ENCODE results near the gene PGLYRP3. TPM values are rescaled to one million over a fixed set of nuclear protein-coding genes. Genes with fewer than 3 reads are reported as not detected.

The PGLYRP3 gene
- total RNA-seq, 1 experiment from 2014 or later, result not detected

- peaks cover 2% of the 10 kb centered on the region; the same call in 1 of the 2 replicates for H3K27me3 ChIP-seq
- H3K9me3 ChIP-seq, result no peaks in the 10 kb centered on the region
- DNase-seq, result no peak
- no peaks in the 10 kb centered on the region for H3K36me3 ChIP-seq
- H3K4me3 ChIP-seq, result no peak overlapping the region
Observed at GRCh38 chr1:153253693-153254092, 59.1 kb downstream of the PGLYRP3 start.

DNA sequence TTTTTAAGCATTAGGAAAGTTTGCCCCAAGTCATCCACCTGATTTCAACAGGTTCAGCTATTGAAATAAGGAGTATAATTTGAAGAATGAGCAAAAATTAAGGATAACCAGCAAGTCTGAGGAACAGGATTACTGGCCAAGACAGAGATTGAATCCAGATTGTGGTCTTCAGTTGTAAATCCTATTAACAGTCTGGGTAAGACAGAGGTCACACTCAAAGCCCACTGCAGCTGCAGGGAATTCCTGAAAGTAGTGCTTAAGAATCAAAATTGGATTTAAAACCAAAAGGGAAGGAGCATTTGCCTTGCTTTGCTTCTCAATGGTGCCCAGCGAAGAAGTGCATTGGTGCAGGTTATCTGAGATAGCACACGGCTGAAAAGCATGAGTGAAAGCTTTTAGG is 59.7 kb downstream of the PGLYRP3 start:
- Histone ChIP-seq H3K4me3 (no peak overlapping the region), H3K36me3 (no peaks in the 10 kb centered on the region), H3K9me3 (no peaks in the 10 kb centered on the region), H3K27me3 (peaks cover 2% of the 10 kb centered on the region; the same call in 1 of the 2 replicates)
- DNase-seq, result no peak

DNA sequence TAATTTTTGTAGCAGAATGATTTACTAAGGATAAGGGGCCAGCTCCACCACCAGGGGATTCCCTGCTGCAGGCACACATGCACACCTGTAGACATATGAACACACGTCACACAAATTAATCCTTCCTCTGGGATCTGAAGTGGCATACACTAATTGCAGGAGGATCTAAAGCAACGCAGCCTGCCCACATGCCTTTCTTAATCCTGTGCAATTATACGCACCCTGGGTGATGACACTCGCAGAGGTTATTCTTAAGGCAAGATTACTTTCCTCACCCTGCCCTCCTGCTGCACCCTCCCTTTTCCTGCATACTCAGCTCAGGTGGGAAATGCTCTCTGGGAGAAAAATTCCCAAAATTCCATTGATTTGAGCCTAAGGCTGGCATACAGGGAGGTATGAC is 60.8 kb downstream of the PGLYRP3 start:
- Histone ChIP-seq H3K9me3 (no peaks in the 10 kb centered on the region), H3K27me3 (peaks cover 4% of the 10 kb centered on the region; the same call in 1 of the 2 replicates), H3K4me3 (no peak overlapping the region), H3K36me3 (no peaks in the 10 kb centered on the region)
- no peak for DNase-seq

- Histone ChIP-seq H3K4me3 (no peak overlapping the region), H3K27me3 (peaks cover 4% of the 10 kb centered on the region; the same call in 1 of the 2 replicates), H3K9me3 (no peaks in the 10 kb centered on the region), H3K36me3 (no peaks in the 10 kb centered on the region)
- DNase-seq, result no peak
Observed at GRCh38 chr1:153251562-153251961, 61.2 kb downstream of the PGLYRP3 start.

GRCh38 chr1:153251087-153251486 is 61.7 kb downstream of the PGLYRP3 start:
- no peaks in the 10 kb centered on the region for H3K36me3 ChIP-seq
- no peaks in the 10 kb centered on the region for H3K9me3 ChIP-seq
- H3K4me3 ChIP-seq, result no peak overlapping the region
- peaks cover 4% of the 10 kb centered on the region; the same call in 1 of the 2 replicates for H3K27me3 ChIP-seq
- no peak for DNase-seq

DNA sequence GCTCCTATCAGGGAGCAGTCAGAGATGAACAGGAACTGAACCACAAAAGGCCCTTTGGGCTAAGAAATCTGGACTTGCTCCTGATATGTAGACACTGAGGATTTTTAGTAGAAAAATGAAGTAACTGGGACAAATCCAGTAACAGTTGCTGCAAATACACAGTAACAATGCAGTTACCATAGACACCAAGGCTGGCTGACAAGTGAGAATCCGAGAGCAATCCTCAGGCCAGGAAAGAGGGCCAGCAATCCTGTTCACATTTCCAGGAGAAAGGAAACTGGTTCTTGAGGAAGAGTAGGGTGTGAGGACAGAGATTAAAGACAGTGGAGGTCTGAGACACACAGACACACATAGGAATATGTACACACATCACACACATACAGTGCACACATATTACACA is 62.6 kb downstream of the PGLYRP3 start:
- Histone ChIP-seq H3K36me3 (no peaks in the 10 kb centered on the region), H3K27me3 (peaks cover 4% of the 10 kb centered on the region; the same call in 1 of the 2 replicates), H3K9me3 (no peaks in the 10 kb centered on the region), H3K4me3 (no peak overlapping the region)
- no peak for DNase-seq

- Histone ChIP-seq H3K27me3 (peaks cover 4% of the 10 kb centered on the region; the same call in 1 of the 2 replicates), H3K9me3 (no peaks in the 10 kb centered on the region)
- no peak for DNase-seq
Observed at GRCh38 chr1:153248176-153248879, 64.4 kb downstream of the PGLYRP3 start.

More at GRCh38 chr1:153248176-153248879, 64.4 kb downstream of the PGLYRP3 start:
- Histone ChIP-seq H3K4me3 (no peak overlapping the region), H3K36me3 (no peaks in the 10 kb centered on the region)

Other genes starting within 250 kb of the PGLYRP3 start
- not detected in 2 replicates for gene SPRR2B, start 241.3 kb downstream of the PGLYRP3 start, total RNA-seq (2014; rRNA removed; shearing (Covaris generic); ENCODE audit: low replicate concordance)
- not detected in 2 replicates for gene SPRR2E, start 218.4 kb downstream of the PGLYRP3 start, total RNA-seq (2014; rRNA removed; shearing (Covaris generic); ENCODE audit: low replicate concordance)
- gene SPRR2F, start 199.4 kb downstream of the PGLYRP3 start, total RNA-seq (2014; rRNA removed; shearing (Covaris generic); ENCODE audit: low replicate concordance), result not detected in 2 replicates
- gene SPRR2G, start 162.1 kb downstream of the PGLYRP3 start, total RNA-seq (2014; rRNA removed; shearing (Covaris generic); ENCODE audit: low replicate concordance), result not detected in 2 replicates
- gene LELP1, start 109.5 kb downstream of the PGLYRP3 start, total RNA-seq (2014; rRNA removed; shearing (Covaris generic); ENCODE audit: low replicate concordance), result not detected in 2 replicates
- gene PRR9, start 95.4 kb downstream of the PGLYRP3 start, total RNA-seq (2014; rRNA removed; shearing (Covaris generic); ENCODE audit: low replicate concordance), result 0.07 and 1.0 TPM in 2 replicates
- not detected in 2 replicates for gene LORICRIN, start 53.3 kb downstream of the PGLYRP3 start, total RNA-seq (2014; rRNA removed; shearing (Covaris generic); ENCODE audit: low replicate concordance)
- gene PGLYRP4, start 35.9 kb upstream of the PGLYRP3 start, total RNA-seq (2014; rRNA removed; shearing (Covaris generic); ENCODE audit: low replicate concordance), result not detected in 2 replicates
- not detected in 2 replicates for gene S100A9, start 44.9 kb upstream of the PGLYRP3 start, total RNA-seq (2014; rRNA removed; shearing (Covaris generic); ENCODE audit: low replicate concordance)
- gene S100A12, start 62.7 kb upstream of the PGLYRP3 start, total RNA-seq (2014; rRNA removed; shearing (Covaris generic); ENCODE audit: low replicate concordance), result not detected in 2 replicates
- gene S100A8, start 78.1 kb upstream of the PGLYRP3 start, total RNA-seq (2014; rRNA removed; shearing (Covaris generic); ENCODE audit: low replicate concordance), result not detected in 2 replicates
- gene S100A7A, start 103.6 kb upstream of the PGLYRP3 start, total RNA-seq (2014; rRNA removed; shearing (Covaris generic); ENCODE audit: low replicate concordance), result not detected in 2 replicates
- not detected in 2 replicates for gene S100A7, start 147.7 kb upstream of the PGLYRP3 start, total RNA-seq (2014; rRNA removed; shearing (Covaris generic); ENCODE audit: low replicate concordance)
- 474 and 904 TPM in 2 replicates for gene S100A6, start 223.0 kb upstream of the PGLYRP3 start, total RNA-seq (2014; rRNA removed; shearing (Covaris generic); ENCODE audit: low replicate concordance)
- gene S100A5, start 228.0 kb upstream of the PGLYRP3 start, total RNA-seq (2014; rRNA removed; shearing (Covaris generic); ENCODE audit: low replicate concordance), result not detected in 2 replicates
- 438 and 702 TPM in 2 replicates for gene S100A4, start 232.9 kb upstream of the PGLYRP3 start, total RNA-seq (2014; rRNA removed; shearing (Covaris generic); ENCODE audit: low replicate concordance)
- 0.81 and 3.4 TPM in 2 replicates for gene S100A3, start 236.3 kb upstream of the PGLYRP3 start, total RNA-seq (2014; rRNA removed; shearing (Covaris generic); ENCODE audit: low replicate concordance)